ENCODE data around the gene KAT2A.

GRCh38 chr17:42104264-42104663 lies 16.9 kb downstream of the KAT2A start:
- TF ChIP-seq, protein P1, sequence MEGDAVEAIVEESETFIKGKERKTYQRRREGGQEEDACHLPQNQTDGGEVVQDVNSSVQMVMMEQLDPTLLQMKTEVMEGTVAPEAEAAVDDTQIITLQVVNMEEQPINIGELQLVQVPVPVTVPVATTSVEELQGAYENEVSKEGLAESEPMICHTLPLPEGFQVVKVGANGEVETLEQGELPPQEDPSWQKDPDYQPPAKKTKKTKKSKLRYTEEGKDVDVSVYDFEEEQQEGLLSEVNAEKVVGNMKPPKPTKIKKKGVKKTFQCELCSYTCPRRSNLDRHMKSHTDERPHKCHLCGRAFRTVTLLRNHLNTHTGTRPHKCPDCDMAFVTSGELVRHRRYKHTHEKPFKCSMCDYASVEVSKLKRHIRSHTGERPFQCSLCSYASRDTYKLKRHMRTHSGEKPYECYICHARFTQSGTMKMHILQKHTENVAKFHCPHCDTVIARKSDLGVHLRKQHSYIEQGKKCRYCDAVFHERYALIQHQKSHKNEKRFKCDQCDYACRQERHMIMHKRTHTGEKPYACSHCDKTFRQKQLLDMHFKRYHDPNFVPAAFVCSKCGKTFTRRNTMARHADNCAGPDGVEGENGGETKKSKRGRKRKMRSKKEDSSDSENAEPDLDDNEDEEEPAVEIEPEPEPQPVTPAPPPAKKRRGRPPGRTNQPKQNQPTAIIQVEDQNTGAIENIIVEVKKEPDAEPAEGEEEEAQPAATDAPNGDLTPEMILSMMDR (IDR thresholded peaks at IDR 0.05) = no peak
- TF ChIP-seq POLR2A (IDR thresholded peaks at IDR 0.05) = no peak

Data from adrenal gland (tissue), 5 donors.